HCT116 (cell line): Measurements from ENCODE around the gene MTRR.

Experiments
- ATF3 ChIP-seq: IDR thresholded peaks from 2 replicates; pipeline ENCODE4 v1.6.1; 2012
- CEBPB ChIP-seq: IDR thresholded peaks from 2 replicates; pipeline ENCODE4 v1.6.1; 2012; ENCODE audit warnings: low read depth
- CTCF ChIP-seq, 3 experiments: fragments of 200-600 bp in 1 of 3; sonication (generic) in 1 of 3; IDR thresholded peaks in 2 of 3; conservative IDR thresholded peaks in 1 of 3; 2 replicates each; pipeline ENCODE4 v1.5.1; 2012 to 2017; ENCODE audit warnings: low read depth in 2 of 3, low read length in 2 of 3, antibody characterized with exemption in 1 of 3, borderline replicate concordance in 1 of 3, control low read depth in 1 of 3, mild to moderate bottlenecking in 1 of 3, mixed read lengths in 1 of 3, mixed run types in 1 of 3, moderate library complexity in 1 of 3; ENCODE audit not compliant: insufficient read depth in 1 of 3
- ELF1 ChIP-seq: IDR thresholded peaks from 2 replicates; pipeline ENCODE4 v1.6.1; 2012; ENCODE audit warnings: low read depth, borderline replicate concordance
- EZH2 ChIP-seq: fragments of 200-600 bp; sonication (generic); IDR thresholded peaks from 2 replicates; pipeline ENCODE4 v1.6.1; 2017; ENCODE audit warnings: antibody characterized with exemption, mixed run types
- MAX ChIP-seq: IDR thresholded peaks from 2 replicates; pipeline ENCODE4 v1.6.1; 2012
- POLR2A ChIP-seq: IDR thresholded peaks from 2 replicates; pipeline ENCODE4 v1.7.0; 2011; ENCODE audit warnings: borderline replicate concordance; ENCODE audit not compliant: insufficient read depth, insufficient read length; ENCODE audit errors: extremely low read depth
- POLR2AphosphoS5 ChIP-seq: IDR thresholded peaks from 2 replicates; pipeline ENCODE4 v1.6.1; 2011; ENCODE audit warnings: mild to moderate bottlenecking, low read depth, low read length, moderate library complexity
- REST ChIP-seq: IDR thresholded peaks from 2 replicates; pipeline ENCODE4 v1.6.1; 2012; ENCODE audit warnings: low read depth
- TCF7L2 ChIP-seq: IDR thresholded peaks from 2 replicates; pipeline ENCODE4 v1.7.0; 2011; ENCODE audit warnings: borderline replicate concordance, inconsistent platforms; ENCODE audit not compliant: insufficient read depth, insufficient read length; ENCODE audit errors: extremely low read depth

- TF ChIP-seq CTCF (IDR thresholded peaks at IDR 0.05 in 2 of 3, conservative IDR thresholded peaks at IDR 0.05 in 1 of 3; ENCODE audit: borderline replicate concordance in 1 of 3, insufficient read depth in 1 of 3, low read depth in 2 of 3, low read length in 2 of 3) (no peak), EZH2 (no peak), ELF1 (no peak), ATF3 (no peak), MAX (no peak), CEBPB (no peak), REST (no peak), POLR2A (no peak), POLR2AphosphoS5 (no peak), TCF7L2 (no peak)
These were observed 57.2 kb downstream of the MTRR start for GRCh38 chr5:7925961-7926695.
